DOHH2 (cell line): ENCODE results near the gene SNAP29.

Experiments used
- EZH2phosphoT487 ChIP-seq: fragments of 200-600 bp; sonication (generic); IDR thresholded peaks from 2 replicates; pipeline ENCODE4 v1.6.1; 2017; ENCODE audit warnings: borderline replicate concordance, mild to moderate bottlenecking, antibody characterized with exemption, low read length, moderate library complexity, mixed read lengths
- TF ChIP-seq, protein P1 (sequence below): fragments of 200-600 bp; sonication (generic); IDR thresholded peaks from one replicate; pipeline ENCODE4 v1.5.1; 2014; ENCODE audit warnings: antibody characterized with exemption, mild to moderate bottlenecking, low read depth, low read length; ENCODE audit not compliant: poor library complexity, severe bottlenecking

DNA sequence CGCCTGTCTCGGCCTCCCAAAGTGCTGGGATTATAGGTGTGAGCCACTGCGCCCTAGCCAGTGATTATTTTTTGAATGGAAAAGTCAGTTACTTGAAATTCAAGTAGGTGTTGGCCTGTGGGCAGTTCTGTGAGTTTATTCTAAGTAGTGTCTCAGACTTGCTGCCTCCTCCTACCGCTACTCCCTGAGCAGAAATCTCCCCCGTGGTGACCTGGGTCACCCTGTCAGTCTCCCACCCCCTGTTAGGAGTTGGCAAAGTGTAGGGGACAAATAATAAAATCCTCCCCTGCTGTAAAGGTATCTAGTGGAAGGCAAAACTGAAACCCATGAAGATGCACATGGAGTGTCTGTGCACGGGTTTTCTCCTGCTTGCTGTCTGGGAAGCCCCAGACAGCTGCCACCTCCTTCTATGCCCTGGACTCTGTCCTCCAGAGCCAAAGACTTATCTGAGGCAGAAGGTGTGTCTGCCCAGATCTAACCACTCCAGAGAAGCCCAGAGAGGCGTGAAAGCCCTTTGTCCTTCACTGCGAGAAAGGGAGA lies 26.3 kb downstream of the SNAP29 start:
- TF ChIP-seq, protein P1, sequence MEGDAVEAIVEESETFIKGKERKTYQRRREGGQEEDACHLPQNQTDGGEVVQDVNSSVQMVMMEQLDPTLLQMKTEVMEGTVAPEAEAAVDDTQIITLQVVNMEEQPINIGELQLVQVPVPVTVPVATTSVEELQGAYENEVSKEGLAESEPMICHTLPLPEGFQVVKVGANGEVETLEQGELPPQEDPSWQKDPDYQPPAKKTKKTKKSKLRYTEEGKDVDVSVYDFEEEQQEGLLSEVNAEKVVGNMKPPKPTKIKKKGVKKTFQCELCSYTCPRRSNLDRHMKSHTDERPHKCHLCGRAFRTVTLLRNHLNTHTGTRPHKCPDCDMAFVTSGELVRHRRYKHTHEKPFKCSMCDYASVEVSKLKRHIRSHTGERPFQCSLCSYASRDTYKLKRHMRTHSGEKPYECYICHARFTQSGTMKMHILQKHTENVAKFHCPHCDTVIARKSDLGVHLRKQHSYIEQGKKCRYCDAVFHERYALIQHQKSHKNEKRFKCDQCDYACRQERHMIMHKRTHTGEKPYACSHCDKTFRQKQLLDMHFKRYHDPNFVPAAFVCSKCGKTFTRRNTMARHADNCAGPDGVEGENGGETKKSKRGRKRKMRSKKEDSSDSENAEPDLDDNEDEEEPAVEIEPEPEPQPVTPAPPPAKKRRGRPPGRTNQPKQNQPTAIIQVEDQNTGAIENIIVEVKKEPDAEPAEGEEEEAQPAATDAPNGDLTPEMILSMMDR, result no peak
- TF ChIP-seq EZH2phosphoT487, result no peak
